ENCODE results near the gene SOX1.

Gene SOX1
- 0 reads per million in 2 donors for total RNA-seq

- no peak for DNase-seq
Measured at GRCh38 chr13:112067116-112067741, at the start of gene SOX1. SOX1 (plus strand) TSS chr13:112067149; CDS start chr13:112067659, 510 bp downstream.

- no peak for DNase-seq
Measured at GRCh38 chr13:112024577-112024976, 42.4 kb upstream of the SOX1 start.

- DNase-seq = no peak
Measured at GRCh38 chr13:112027250-112027649, 39.7 kb upstream of the SOX1 start.

GRCh38 chr13:112028481-112028880, 38.5 kb upstream of the SOX1 start:
- no peak for DNase-seq

GRCh38 chr13:112029143-112029542, 37.8 kb upstream of the SOX1 start:
- DNase-seq = no peak

GRCh38 chr13:112032186-112032993, 34.6 kb upstream of the SOX1 start:
- no peak for DNase-seq

- DNase-seq = no peak
Measured at GRCh38 chr13:112034231-112034630, 32.7 kb upstream of the SOX1 start.

- DNase-seq = no peak
Measured at GRCh38 chr13:112034846-112035245, 32.1 kb upstream of the SOX1 start.

- no peak for DNase-seq
Measured at GRCh38 chr13:112042496-112042895, 24.5 kb upstream of the SOX1 start.

GRCh38 chr13:112052213-112052612, 14.7 kb upstream of the SOX1 start:
- no peak for DNase-seq

GRCh38 chr13:112053167-112053743, 13.7 kb upstream of the SOX1 start:
- no peak for DNase-seq

GRCh38 chr13:112053744-112054615, 13.0 kb upstream of the SOX1 start:
- DNase-seq = no peak

- DNase-seq = no peak
Measured at GRCh38 chr13:112054616-112055015, 12.3 kb upstream of the SOX1 start.

- DNase-seq = no peak
Measured at GRCh38 chr13:112055036-112055914, 11.7 kb upstream of the SOX1 start.

- DNase-seq = no peak
Measured at GRCh38 chr13:112055915-112056269, 11.1 kb upstream of the SOX1 start.

- no peak for DNase-seq
Measured at GRCh38 chr13:112056284-112056727, 10.6 kb upstream of the SOX1 start.

GRCh38 chr13:112056739-112057438, 10.1 kb upstream of the SOX1 start:
- DNase-seq = no peak

GRCh38 chr13:112057439-112057735, 9.6 kb upstream of the SOX1 start:
- no peak for DNase-seq

- DNase-seq = no peak
Measured at GRCh38 chr13:112057736-112058518, 9.0 kb upstream of the SOX1 start.

- no peak for DNase-seq
Measured at GRCh38 chr13:112058519-112058873, 8.5 kb upstream of the SOX1 start.

- no peak for DNase-seq
Measured at GRCh38 chr13:112058941-112059340, 8.0 kb upstream of the SOX1 start.
